PC-3 (cell line): Measurements from ENCODE around the gene PLCXD1.

ENCODE experiments used
- CTCF ChIP-seq: fragments of 300-600 bp; sonication (generic); conservative IDR thresholded peaks from 2 replicates; pipeline ENCODE4 v1.5.1; 2017; ENCODE audit warnings: antibody characterized with exemption, low read depth, mild to moderate bottlenecking, low read length
- EZH2 ChIP-seq: fragments of 300-600 bp; sonication (generic); IDR thresholded peaks from one replicate; pipeline ENCODE4 v1.6.1; 2017; ENCODE audit warnings: antibody characterized with exemption, mild to moderate bottlenecking, low read length; ENCODE audit not compliant: unreplicated experiment

DNA sequence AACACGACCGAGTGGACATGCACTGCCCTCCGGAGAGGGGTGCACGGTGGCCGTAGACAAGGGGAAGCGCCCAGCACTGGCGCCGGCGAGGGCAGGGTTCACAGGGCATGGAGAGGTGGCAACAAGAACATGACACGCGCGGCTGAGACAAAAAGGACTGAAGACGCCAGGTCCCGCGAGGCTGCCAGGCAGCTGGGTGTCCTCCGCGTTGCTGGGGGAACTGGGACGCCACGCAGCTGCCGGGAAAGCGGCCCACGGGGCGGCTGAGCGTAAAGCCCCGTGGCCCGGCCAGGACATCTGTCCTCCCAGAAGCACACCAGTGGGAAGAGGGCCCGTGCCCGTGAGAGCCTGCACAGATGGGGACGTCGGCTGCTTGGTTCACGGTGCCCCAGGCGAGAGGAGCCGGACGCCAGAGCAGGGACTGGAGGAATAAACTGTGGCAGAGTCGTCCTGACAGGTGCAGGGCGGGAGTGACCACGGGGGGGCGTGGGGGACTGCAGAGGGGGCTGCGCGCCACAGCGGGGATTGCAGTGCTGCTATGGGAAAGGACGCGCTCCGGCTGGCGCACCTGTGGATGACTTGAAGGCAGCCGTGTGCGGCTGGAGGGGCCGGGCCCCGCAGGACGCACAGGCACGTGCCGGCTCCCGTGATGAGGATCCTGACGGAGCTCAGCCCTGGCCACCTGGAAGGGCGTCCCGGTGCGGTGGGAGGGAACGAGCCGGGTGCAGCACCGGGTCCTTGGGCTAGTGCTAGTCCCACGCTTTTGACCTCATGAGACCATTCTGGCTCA, 69.5 kb downstream of the PLCXD1 start:
- no peak for TF ChIP-seq CTCF
- TF ChIP-seq EZH2, result no peak
